GM18867 (cell line): ENCODE data around the gene UBN2.
"Not testable (repeated sequence)": the region's sequence is repeated elsewhere in the genome, so short reads cannot be mapped to it uniquely, and the experiment has no call there.

Experiments used
- ATAC-seq: cut with Tn5 transposase; IDR thresholded peaks from one replicate; pipeline ENCODE4 v1.9.1; 2021; ENCODE audit warnings: mild to moderate bottlenecking, moderate library complexity; ENCODE audit not compliant: unreplicated experiment

UBN2 gene

DNA sequence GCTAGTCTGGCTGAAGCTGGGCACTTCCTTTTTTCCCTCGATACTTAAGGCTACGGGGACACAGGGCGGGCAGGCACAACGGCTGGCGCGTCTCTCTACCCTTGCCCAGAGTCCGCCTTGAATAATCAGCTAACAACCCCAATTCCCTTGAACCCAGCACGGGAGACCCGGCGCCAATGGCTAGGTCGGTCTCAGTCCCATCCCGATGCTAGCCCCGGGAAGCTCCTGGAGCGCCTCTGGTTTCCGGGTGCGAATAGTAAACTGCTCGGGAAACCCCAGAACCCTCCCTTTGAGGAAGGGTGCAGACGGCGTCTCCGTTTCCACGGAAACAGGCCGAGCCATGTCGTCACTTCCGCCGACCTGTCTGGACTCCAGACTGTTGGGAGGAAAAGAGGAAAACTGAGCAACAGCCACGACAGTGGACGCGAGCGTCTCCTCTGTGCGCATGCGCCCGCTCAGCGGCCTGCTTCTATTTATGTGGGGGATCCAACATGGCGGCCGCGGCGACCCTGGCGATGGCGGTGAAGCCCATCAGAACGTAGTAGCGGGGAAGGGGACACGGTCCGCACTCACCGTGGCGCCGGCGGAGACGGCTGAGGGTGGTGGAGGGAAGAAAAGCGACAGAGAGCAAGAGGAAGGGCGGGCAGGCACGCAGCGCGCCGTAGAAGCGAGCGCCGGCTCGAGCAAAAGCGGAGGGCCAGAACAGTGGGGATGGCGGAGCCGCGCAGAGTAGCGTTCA, at the start of gene UBN2:
Gene UBN2, plus strand, starts transcription at position 464 of the 739 bp plus-strand sequence. Its CDS starts 248 bp downstream, at position 712.
- ATAC-seq: peak; percentile 96

DNA sequence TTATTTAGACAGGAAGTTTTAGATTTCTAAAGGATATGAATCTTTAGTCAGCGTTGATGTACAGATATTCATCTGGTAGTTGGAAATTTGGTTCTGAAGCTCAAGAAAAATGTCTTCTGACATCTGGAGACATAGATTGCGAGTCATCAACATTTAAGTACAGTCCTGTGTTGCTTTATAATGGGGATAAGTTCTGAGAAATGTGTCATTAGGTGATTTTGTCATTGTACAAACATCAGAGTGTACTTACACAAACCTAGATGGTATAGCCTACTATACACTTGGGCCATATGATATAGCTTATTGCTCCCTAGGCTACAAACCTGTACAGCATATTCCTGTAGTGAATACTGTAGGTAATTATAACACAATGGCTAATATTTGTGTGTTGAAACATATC, 49.6 kb upstream of the UBN2 start:
- ATAC-seq: no peak

DNA sequence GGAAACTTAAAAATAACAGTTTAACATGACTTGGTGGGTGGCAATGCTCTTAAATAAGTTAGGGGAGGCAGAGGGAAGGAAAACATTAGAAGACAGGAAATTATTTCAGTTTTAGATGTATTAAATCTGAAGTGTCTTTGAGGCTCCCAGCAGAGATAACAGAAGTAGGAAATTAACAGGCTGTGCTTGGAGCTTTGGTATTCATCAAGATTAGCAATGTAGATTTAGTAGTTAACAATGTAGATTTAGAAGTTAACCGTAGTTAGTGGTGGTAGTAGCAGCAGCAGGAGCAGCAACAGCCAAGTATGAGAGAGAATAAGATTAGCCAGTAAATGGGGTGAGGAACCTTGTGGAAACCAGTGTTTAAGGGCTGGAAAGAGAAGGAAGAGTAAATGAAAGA, 48.7 kb upstream of the UBN2 start:
- no peak for ATAC-seq

DNA sequence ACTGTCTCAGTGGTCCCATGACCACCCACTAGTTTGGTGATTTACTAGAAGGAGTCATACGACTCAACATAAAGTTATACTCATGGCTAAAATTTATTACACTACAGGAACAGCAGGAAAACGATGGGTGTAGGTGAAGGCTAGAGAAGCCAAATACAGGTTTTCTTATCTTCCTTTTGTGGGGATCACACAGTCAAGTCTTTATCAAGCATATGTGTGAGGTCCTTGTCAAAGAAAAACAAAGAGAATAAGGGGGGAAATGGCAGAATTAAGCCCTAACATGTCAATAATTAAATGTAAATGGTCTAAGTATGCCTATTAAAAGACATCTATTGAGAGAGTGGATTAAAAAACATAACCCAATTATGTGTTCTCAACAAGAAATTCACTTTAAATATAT, 47.8 kb upstream of the UBN2 start:
- ATAC-seq: no peak

DNA sequence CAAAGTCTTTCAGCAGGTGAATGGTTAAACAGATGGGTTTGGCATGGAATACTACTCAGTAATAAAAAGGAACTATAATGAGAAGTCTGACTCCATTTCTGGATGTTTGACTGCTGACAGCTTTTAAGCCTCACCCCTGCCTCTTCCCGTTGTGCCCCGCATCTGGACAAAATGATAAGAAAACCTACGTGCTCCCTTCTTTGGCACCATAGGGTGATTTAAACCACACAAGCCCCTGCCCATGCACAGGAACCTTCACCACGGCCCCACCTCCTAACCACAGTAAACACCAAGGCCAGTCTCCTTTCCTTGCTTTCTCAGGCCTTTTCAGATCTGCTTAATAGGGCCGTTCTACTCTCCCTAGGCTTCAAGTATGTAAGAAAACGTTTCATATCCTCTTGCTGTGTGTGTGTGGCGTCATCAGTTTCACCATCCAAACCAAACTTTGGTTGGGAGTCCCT, 47.1 kb upstream of the UBN2 start:
- no peak for ATAC-seq

DNA sequence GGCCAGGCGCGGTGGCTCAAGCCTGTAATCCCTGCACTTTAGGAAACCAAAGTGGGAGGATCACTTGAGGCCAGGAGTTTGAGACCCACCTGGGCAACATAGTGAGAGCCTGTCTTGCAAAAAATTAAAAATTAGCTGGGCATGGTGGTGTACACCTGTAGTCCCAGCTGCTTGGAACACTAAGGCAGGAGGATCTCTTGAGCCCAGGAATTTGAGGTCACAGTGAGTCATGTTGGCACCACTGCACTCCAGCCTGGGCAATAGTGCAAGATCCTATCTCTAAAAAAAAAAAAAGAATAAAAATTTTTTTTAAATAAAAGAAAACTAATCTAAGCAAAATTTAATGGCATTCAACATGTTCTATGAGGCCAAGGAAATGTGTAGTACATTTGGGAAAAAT, 44.9 kb upstream of the UBN2 start:
- no peak for ATAC-seq

DNA sequence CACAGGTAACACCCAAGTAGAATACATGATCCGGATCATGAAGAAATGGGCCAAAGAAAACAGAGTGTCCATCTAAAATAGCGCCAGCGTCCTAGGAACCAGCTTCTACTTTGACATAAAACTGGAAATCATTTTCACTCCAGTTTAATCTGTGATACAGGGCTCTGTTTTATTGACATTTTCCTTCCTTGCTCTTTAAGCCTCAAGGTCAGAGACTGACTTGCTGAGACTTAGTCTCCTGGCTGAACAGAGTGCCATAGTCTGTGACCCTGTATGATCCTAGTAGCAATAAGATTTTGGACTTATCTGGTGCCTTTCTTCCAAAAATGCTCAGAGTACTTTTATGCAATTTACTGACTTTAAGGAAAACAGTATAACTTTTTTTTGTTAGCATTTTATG, 41.7 kb upstream of the UBN2 start:
- no peak for ATAC-seq

DNA sequence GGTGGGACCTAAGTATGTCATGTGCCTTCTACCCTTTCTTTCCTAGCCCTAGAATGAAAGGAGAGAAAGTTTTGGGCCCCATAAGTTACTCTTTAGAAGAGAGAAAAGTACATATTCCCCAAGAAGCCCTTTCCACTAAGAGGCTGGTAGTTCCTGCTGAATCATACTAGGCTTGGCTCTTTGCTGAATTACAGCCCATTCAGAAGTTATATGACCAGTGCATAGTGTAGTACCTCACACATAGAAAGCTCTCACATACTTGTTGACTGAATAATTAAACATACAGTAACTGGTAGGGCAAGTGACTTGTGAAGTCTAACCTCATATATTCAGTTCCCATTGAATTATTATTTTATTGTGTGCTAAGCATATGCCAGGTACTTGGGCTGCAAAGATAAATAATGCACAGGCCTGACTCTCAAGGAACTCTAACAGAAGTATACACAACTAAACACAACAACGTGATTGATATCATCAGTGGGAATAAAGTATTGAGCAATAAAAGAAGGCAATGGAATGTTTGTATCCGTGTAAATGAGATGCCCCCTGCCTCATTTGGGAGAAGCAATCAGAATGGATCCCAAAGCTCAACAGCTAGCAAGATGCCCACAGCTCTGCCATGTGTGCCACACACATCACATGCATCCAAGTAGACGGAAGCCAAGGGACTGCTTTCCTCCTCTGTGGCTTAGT, 38.9 kb upstream of the UBN2 start:
- no peak for ATAC-seq

DNA sequence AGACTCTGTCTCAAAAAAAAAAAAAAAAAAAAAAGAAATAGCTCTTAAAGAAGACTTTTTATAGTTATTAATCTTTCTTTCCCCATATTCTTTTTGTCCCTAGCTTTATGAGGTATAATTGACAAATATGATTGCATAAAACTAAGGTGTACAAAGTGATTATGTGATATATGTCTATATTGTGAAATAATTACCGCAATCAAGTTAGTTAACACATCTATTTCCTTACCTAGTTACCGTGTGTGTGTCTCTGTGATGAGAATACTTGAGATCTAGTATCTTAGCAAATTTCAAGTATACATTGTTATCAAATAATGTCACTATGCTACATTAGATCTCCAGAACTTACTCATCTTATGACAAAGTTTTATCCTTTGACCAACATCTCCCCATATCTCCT, 30.7 kb upstream of the UBN2 start:
- no peak for ATAC-seq

DNA sequence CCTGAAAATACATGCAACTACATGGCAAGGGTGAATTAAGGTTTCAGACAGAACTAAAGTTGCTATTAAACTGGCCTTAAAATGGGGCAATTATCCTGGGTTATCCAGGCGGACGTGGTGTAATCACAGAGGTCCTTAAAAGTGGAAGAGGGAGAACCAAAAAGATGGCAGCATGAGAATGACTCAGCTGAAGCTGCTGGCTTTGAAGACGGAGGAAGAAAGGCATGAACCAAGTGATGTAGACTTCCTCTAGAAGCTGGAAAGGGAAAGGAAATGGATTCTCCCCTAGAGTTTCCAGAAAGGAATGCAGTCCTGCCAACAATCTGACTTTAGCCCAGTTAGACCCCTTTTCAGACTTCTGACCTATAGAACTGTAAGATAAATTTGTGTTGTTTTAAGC, 27.0 kb upstream of the UBN2 start:
- no peak for ATAC-seq

DNA sequence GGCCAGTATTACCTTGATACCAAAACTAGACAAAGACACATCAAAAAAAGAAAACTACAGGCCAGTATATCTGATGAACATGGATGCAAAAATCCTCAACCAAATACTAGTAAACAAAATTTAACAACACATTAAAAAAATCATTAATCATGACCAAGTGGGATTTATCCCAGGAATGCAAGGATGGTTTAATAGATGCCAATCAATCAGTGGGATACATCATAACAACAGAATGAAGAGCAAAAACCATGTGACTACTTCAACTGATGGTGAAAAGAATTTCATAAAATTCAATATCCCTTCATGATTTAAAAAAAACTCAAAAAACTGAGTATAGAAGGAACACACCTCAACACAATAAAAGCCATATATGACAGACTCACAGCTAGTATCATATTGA, 25.2 kb upstream of the UBN2 start:
- no peak for ATAC-seq

DNA sequence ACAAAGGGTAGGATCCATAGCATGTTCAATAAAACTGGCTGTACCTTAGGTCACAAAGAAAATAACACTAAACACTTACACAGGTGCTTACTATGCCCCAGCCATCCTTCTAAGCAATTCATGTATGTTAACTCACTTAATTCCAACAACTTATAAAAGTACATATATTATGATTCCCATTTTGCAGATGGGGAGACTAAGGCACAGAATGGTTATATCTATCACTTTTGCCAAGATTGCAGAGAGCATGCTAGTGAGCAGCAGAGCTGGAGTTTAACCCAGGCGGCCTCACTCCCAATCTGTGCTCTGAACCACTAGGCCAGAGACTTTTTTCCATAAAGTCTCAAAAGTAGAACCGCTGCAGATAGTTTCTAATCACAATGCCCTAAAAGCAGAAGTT, 18.9 kb upstream of the UBN2 start:
- no peak for ATAC-seq

DNA sequence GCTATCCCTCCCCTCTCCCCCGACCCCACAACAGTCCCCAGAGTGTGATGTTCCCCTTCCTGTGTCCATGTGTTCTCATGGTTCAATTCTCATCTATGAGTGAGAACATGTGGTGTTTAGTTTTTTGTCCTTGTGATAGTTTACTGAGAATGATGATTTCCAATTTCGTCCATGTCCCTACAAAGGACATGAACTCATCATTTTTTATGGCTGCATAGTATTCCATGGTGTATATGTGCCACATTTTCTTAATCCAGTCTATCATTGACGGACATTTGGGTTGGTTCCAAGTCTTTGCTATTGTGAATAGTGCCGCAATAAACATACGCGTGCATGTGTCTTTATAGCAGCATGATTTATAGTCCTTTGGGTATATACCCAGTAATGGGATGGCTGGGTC, 17.5 kb upstream of the UBN2 start:
- not testable (repeated sequence) for ATAC-seq

DNA sequence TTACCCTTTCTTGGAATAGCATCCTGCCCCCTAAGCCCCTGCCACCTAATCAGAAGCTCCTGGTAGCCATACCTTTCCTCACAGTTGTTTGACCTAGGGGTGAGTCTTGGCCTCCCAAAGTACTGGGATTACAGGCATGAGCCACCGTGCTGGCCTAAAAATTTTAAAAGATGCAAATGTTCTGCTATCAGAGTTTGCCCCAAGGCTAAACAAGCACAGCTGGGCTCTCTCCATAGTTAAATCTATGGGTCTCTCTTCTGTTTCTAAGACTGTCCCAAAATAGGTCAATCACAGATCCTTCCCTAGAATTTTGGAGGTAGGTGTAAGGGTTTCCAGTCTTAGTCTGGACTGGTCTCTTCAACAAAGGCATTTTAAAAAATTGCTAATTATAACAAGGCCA, 12.9 kb upstream of the UBN2 start:
- ATAC-seq: no peak

DNA sequence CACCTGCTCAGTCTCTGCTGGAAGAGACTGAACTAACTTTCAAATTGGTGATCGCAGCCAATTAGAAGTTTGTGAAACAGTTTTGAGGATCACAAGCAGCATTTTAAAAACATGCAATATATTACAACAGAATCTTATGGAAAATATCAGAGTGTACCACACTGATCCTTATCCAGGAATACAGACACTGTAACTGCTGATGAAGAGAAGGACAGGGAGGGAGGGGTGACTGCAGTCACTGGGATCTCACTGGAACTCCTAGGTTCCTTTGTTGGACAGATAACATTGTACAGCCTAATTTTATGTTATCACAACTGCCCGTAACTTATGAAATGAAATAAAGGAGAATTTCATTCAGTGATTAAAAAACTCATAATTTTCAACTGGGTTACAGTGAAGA, 6.8 kb upstream of the UBN2 start:
- ATAC-seq: no peak

DNA sequence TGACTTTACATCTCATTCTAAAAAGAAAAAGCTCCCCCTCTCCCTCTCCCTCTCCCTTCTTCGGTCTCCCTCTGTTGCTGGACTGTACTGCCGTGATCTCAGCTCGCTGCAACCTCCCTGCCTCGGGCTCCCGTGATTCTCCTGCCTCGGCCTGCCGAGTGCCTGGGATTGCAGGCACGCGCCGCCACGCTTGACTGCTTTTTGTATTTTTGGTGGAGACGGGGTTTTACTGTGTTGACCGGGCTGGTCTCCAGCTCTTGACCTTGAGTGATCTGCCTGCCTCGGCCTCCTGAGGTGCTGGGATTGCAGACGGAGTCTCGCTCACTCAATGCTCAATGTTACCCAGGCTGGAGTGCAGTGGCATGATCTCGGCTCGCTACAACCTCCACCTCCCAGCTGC, 6.2 kb upstream of the UBN2 start:
- ATAC-seq: not testable (repeated sequence)

DNA sequence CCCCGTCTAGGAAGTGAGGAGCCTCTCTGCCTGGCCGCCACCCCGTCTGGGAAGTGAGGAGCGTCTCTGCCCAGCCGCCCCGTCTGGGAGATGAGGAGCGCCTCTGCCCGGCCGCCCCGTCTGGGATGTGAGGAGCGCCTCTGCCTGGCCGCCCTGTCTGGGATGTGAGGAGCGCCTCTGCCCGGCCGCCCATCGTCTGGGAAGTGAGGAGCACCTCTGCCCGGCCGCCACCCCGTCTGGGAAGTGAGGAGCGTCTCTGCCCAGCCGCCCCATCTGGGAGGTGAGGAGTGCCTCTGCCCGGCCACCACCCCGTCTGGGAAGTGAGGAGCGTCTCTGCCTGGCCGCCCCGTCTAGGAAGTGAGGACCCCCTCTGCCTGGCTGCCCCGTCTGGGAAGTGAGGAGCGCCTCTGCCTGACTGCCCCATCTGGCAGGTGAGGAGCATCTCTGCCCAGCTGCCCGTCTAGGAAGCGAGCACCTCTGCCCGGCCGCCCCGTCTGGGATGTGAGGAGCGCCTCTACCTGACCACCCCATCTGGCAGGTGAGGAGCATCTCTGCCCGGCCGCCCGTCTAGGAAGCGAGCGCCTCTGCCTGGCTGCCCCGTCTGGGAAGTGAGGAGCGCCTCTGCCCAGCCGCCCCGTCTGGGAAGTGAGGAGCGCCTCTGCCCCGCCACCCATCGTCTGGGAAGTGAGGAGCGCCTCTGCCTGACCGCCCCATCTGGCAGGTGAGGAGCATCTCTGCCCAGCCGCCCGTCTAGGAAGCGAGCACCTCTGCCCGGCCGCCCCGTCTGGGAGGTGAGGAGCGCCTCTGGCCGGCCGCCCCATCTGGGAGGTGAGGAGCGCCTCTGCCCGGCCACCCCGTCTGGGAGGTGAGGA, 5.5 kb upstream of the UBN2 start:
- ATAC-seq: not testable (repeated sequence)

DNA sequence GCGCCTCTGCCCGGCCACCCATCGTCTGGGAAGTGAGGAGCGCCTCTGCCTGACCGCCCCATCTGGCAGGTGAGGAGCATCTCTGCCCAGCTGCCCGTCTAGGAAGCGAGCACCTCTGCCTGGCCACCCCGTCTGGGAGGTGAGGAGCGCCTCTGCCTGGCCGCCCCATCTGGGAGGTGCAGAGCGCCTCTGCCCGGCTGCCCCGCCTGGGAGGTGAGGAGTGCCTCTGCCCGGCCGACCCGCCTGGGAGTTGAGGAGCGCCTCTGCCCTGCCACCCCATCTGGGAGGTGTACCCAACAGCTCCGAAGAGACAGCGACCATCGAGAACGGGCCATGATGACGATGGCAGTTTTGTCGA, 4.9 kb upstream of the UBN2 start:
- ATAC-seq: not testable (repeated sequence)

DNA sequence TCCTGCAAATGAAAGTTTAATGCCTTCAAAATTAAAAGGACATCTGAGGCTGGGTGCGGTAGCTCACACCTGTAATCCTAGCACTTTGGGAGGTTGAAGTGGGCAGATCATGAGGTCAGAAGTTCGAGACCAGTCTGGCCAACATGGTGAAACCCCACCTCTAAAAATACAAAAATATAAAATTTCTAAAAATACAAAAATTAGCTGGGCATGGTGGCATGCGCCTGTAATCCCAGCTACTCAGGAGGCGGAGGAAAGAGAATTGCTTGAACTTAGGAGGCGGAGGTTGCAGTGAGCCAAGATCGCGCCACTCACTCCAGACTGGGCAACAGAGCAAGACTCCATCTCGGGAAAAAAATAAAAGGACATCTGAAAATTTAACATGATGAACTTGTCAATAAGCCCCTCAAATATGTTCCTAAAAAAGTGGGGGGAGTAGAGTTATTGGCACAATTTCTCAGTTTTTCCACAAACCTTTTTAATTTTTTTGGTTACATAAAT, 4.0 kb upstream of the UBN2 start:
- ATAC-seq: not testable (repeated sequence)

DNA sequence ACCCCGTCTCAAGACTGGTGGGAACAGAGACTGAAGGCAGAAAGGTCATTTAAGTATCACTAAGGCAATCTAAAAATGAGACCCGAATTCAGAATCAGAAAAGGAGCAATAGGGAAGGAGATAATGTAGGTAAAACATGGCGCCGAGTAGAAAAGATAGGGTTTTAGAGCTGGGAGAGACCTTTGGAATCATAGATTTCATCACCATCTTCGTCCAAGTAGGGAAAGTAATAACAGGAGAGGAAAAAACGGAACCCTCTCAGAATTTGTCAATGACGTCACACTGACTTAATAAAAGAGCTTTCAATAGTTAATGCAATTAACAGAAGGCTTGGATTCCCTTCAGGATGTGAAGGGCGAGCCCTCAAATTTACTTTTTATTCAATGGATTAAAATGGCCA, 1.0 kb upstream of the UBN2 start:
- no peak for ATAC-seq

DNA sequence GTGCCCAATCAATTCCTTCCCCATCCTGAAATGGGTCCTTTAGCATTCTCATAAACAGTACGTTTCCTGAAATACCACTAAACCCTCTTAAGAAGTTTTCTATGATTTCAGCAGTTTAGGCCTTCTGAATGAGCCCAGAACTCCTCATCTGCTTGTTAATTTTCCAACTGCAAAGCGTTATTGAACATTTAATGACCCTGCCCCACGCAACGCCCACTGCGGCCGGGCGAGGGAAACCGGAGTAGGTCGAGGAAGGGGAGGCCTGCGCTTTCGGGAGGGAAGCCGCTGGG, 608 bp upstream of the UBN2 start:
- ATAC-seq: no peak
